Activated CD4-positive, alpha-beta T cell treated with anti-CD3 and anti-CD28 coated beads, Interleukin-2, amount 10 ng/mL, durations not matched to agents 24 days and 14 days (primary cell): Measurements from ENCODE around the gene APBA3. TPM values are rescaled to one million over a fixed set of nuclear protein-coding genes. Genes with fewer than 3 reads are reported as not detected.
"Not testable (repeated sequence)": the region's sequence is repeated elsewhere in the genome, so short reads cannot be mapped to it uniquely, and the experiment has no call there.

Source experiments
- DNase-seq: peaks from one replicate; pipeline ENCODE4 v3.0.0; 2022
- H3K27ac Mint-ChIP-seq: one replicate; pipeline ENCODE4 v1.8.0; 2022; ENCODE audit warnings: mild to moderate bottlenecking, mixed read lengths
- H3K27me3 Mint-ChIP-seq: one replicate; pipeline ENCODE4 v1.8.0; 2022; ENCODE audit warnings: mixed read lengths
- H3K36me3 Mint-ChIP-seq: one replicate; pipeline ENCODE4 v1.8.0; 2022; ENCODE audit warnings: low read depth, mild to moderate bottlenecking, mixed read lengths
- H3K4me1 Mint-ChIP-seq: one replicate; pipeline ENCODE4 v1.8.0; 2021; ENCODE audit warnings: mixed read lengths
- H3K4me3 Mint-ChIP-seq: one replicate; pipeline ENCODE4 v1.8.0; 2022; ENCODE audit warnings: mild to moderate bottlenecking, moderate library complexity, mixed read lengths
- H3K9me3 Mint-ChIP-seq: one replicate; pipeline ENCODE4 v1.8.0; 2021; ENCODE audit warnings: mixed read lengths
- intact Hi-C: fragments of 100-400 bp; cut with micrococcal nuclease; formaldehyde crosslinking; loops from one replicate; pipeline ENCODE4 v1.15.1; 2023
- total RNA-seq: library from RNA; stranded (reverse); gene quantifications from 2 replicates; pipeline ENCODE4 v1.2.3, GENCODE V29; 2022

APBA3 gene
- total RNA-seq, 1 donor from 2014 or later = 41.5 TPM

GRCh38 chr19:3758297-3758696 is 3.2 kb downstream of the APBA3 start:
- Mint-ChIP-seq H3K4me1 (peaks cover 34% of the 10 kb centered on the region), H3K36me3 (peaks cover 48% of the 10 kb centered on the region)
- H3K27me3 Mint-ChIP-seq, H3K9me3 Mint-ChIP-seq, H3K4me3 Mint-ChIP-seq, intact Hi-C loops, DNase-seq, H3K27ac Mint-ChIP-seq: not testable (repeated sequence)

GRCh38 chr19:3757705-3758104 is 3.8 kb downstream of the APBA3 start:
- Mint-ChIP-seq H3K4me1 (peaks cover 28% of the 10 kb centered on the region), H3K36me3 (peaks cover 48% of the 10 kb centered on the region)
- H3K4me3 Mint-ChIP-seq, H3K27me3 Mint-ChIP-seq, H3K27ac Mint-ChIP-seq, DNase-seq, intact Hi-C loops, H3K9me3 Mint-ChIP-seq: not testable (repeated sequence)

GRCh38 chr19:3753631-3754410 is 7.7 kb downstream of the APBA3 start:
- H3K4me1 Mint-ChIP-seq = peaks cover 10% of the 10 kb centered on the region
- DNase-seq = no peak
- no peak overlapping the region for H3K4me3 Mint-ChIP-seq
- H3K9me3 Mint-ChIP-seq = no peaks in the 10 kb centered on the region
- H3K27ac Mint-ChIP-seq = no peak overlapping the region
- intact Hi-C loops = no loop called here
- peaks cover 48% of the 10 kb centered on the region for H3K36me3 Mint-ChIP-seq
- no peaks in the 10 kb centered on the region for H3K27me3 Mint-ChIP-seq

- H3K27ac Mint-ChIP-seq = no peak overlapping the region
Measured at GRCh38 chr19:3752492-3752891, 9.0 kb downstream of the APBA3 start.

GRCh38 chr19:3751236-3751635 is 10.3 kb downstream of the APBA3 start:
- no peak for DNase-seq
- Mint-ChIP-seq H3K36me3 (peaks cover 35% of the 10 kb centered on the region), H3K4me1 (peaks cover 10% of the 10 kb centered on the region), H3K27me3 (no peaks in the 10 kb centered on the region), H3K27ac (no peak overlapping the region), H3K9me3 (no peaks in the 10 kb centered on the region), H3K4me3 (no peak overlapping the region)
- intact Hi-C loops = no loop called here

More at GRCh38 chr19:3752492-3752891, 9.0 kb downstream of the APBA3 start:
- Mint-ChIP-seq H3K27me3 (no peaks in the 10 kb centered on the region), H3K36me3 (peaks cover 42% of the 10 kb centered on the region), H3K4me3 (no peak overlapping the region), H3K4me1 (peaks cover 10% of the 10 kb centered on the region), H3K9me3 (no peaks in the 10 kb centered on the region)
- intact Hi-C loops = no loop called here
- DNase-seq = no peak

- Mint-ChIP-seq H3K27me3 (no peaks in the 10 kb centered on the region), H3K27ac (no peak overlapping the region), H3K4me3 (no peak overlapping the region), H3K9me3 (no peaks in the 10 kb centered on the region), H3K36me3 (peaks cover 30% of the 10 kb centered on the region), H3K4me1 (peaks cover 4% of the 10 kb centered on the region)
- intact Hi-C loops = no loop called here
- no peak for DNase-seq
Measured at GRCh38 chr19:3750211-3750610, 11.3 kb downstream of the APBA3 start.

GRCh38 chr19:3748965-3749364 is 12.5 kb downstream of the APBA3 start:
- no peaks in the 10 kb centered on the region for H3K27me3 Mint-ChIP-seq
- H3K4me3 Mint-ChIP-seq = no peak overlapping the region
- H3K4me1 Mint-ChIP-seq = no peaks in the 10 kb centered on the region
- H3K9me3 Mint-ChIP-seq = no peaks in the 10 kb centered on the region
- intact Hi-C loops = no loop called here
- peaks cover 23% of the 10 kb centered on the region for H3K36me3 Mint-ChIP-seq
- no peak overlapping the region for H3K27ac Mint-ChIP-seq
- no peak for DNase-seq

- no peak for DNase-seq
- Mint-ChIP-seq H3K36me3 (peaks cover 15% of the 10 kb centered on the region), H3K4me3 (no peak overlapping the region), H3K9me3 (no peaks in the 10 kb centered on the region), H3K27ac (no peak overlapping the region), H3K4me1 (no peaks in the 10 kb centered on the region), H3K27me3 (no peaks in the 10 kb centered on the region)
- intact Hi-C loops = no loop called here
Measured at GRCh38 chr19:3746371-3747056, 15.0 kb downstream of the APBA3 start.

GRCh38 chr19:3745363-3746045 is 16.0 kb downstream of the APBA3 start:
- Mint-ChIP-seq H3K27ac (no peak overlapping the region), H3K36me3 (peaks cover 11% of the 10 kb centered on the region), H3K4me3 (no peak overlapping the region), H3K9me3 (no peaks in the 10 kb centered on the region), H3K4me1 (no peaks in the 10 kb centered on the region), H3K27me3 (no peaks in the 10 kb centered on the region)
- intact Hi-C loops = no loop called here
- no peak for DNase-seq

GRCh38 chr19:3743486-3743885 is 18.0 kb downstream of the APBA3 start:
- no peak for DNase-seq
- Mint-ChIP-seq H3K9me3 (no peaks in the 10 kb centered on the region), H3K4me1 (peaks cover 5% of the 10 kb centered on the region), H3K4me3 (no peak overlapping the region), H3K36me3 (no peaks in the 10 kb centered on the region), H3K27ac (no peak overlapping the region), H3K27me3 (no peaks in the 10 kb centered on the region)
- intact Hi-C loops = no loop called here

- intact Hi-C loops = no loop called here
- DNase-seq = no peak
- H3K27ac Mint-ChIP-seq = no peak overlapping the region
- H3K4me1 Mint-ChIP-seq = peaks cover 8% of the 10 kb centered on the region
- no peaks in the 10 kb centered on the region for H3K9me3 Mint-ChIP-seq
- no peaks in the 10 kb centered on the region for H3K27me3 Mint-ChIP-seq
- H3K4me3 Mint-ChIP-seq = no peak overlapping the region
- H3K36me3 Mint-ChIP-seq = no peaks in the 10 kb centered on the region
Measured at GRCh38 chr19:3740431-3740830, 21.1 kb downstream of the APBA3 start.

- no peaks in the 10 kb centered on the region for H3K36me3 Mint-ChIP-seq
- intact Hi-C loops = no loop called here
- H3K9me3 Mint-ChIP-seq = no peaks in the 10 kb centered on the region
- peaks cover 8% of the 10 kb centered on the region for H3K4me1 Mint-ChIP-seq
- no peak for DNase-seq
- no peak overlapping the region for H3K27ac Mint-ChIP-seq
- no peak overlapping the region for H3K4me3 Mint-ChIP-seq
- H3K27me3 Mint-ChIP-seq = no peaks in the 10 kb centered on the region
Measured at GRCh38 chr19:3738477-3739220, 22.8 kb downstream of the APBA3 start.

- no peak for DNase-seq
- Mint-ChIP-seq H3K27ac (no peak overlapping the region), H3K4me1 (peaks cover 8% of the 10 kb centered on the region), H3K36me3 (no peaks in the 10 kb centered on the region), H3K9me3 (no peaks in the 10 kb centered on the region), H3K27me3 (no peaks in the 10 kb centered on the region), H3K4me3 (no peak overlapping the region)
- intact Hi-C loops = no loop called here
Measured at GRCh38 chr19:3737487-3738205, 23.8 kb downstream of the APBA3 start.
